Activated CD4-positive, alpha-beta T cell treated with anti-CD3 and anti-CD28 coated beads for 4 hours (primary cell): ENCODE measurements around the gene TAS2R60.
A peak's percentile ranks its signal among the peaks of the same experiment; 100 is the strongest.
"Not testable (repeated sequence)": the region's sequence is repeated elsewhere in the genome, so short reads cannot be mapped to it uniquely, and the experiment has no call there.

Source experiments
- DNase-seq, 2 donors: peaks; one replicate each; pipeline ENCODE4 v3.0.0-alpha.2; 2020

The TAS2R60 gene, protein sequence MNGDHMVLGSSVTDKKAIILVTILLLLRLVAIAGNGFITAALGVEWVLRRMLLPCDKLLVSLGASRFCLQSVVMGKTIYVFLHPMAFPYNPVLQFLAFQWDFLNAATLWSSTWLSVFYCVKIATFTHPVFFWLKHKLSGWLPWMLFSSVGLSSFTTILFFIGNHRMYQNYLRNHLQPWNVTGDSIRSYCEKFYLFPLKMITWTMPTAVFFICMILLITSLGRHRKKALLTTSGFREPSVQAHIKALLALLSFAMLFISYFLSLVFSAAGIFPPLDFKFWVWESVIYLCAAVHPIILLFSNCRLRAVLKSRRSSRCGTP

GRCh38 chr7:143443153-143443552 lies at the start of gene TAS2R60:
Gene TAS2R60 (plus strand): TSS chr7:143443453. CDS start chr7:143443453, 0 bp downstream.
- DNase-seq = no peak

DNA sequence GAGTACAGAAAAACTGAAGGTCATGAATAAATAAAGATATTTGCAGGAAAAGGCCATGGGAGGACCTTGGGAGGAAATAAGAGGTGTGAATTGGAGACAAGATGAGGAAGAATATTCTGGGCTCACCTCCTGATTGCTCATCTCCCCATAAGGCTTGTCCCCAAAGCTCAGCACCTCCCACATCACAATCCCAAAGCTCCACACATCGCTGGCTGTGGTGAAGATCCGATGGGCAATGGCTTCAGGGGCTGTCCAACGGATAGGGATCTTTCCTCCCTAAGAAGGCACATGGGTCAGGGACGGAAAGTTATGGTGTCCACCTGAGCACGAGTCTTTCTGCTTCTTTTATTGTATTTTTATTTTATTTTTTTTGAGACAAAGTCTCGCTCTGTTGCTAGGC lies 49.2 kb upstream of the TAS2R60 start:
- no peak for DNase-seq

GRCh38 chr7:143394777-143395176 lies 48.5 kb upstream of the TAS2R60 start:
- DNase-seq = no peak

- no peak for DNase-seq
These were observed 47.8 kb upstream of the TAS2R60 start for GRCh38 chr7:143395187-143396149.

DNA sequence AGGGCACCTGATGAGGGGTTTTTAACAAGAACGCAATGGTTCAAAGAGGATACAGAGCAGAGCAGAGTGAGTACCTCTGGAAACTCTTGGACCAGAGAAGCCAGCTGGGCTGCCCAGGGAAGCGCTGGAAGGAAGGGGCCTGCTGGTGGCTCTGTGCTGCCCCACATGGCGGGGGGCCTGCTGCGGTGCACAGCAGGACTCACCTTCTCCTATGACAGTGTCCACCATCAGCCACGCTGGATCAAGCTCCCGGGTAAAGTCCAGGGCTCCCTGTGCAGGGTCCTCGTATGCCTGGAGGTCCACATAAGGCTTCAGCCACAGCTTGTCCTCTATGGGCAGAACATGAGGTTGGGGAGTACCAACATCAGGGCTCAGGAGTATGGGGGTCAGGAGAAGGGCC lies 47.1 kb upstream of the TAS2R60 start:
- no peak for DNase-seq

- DNase-seq = no peak
These were observed 46.4 kb upstream of the TAS2R60 start for GRCh38 chr7:143396625-143397556.

GRCh38 chr7:143397710-143398530 lies 45.3 kb upstream of the TAS2R60 start:
- DNase-seq = no peak

- DNase-seq = no peak
These were observed 44.6 kb upstream of the TAS2R60 start for GRCh38 chr7:143398616-143399015.

DNA sequence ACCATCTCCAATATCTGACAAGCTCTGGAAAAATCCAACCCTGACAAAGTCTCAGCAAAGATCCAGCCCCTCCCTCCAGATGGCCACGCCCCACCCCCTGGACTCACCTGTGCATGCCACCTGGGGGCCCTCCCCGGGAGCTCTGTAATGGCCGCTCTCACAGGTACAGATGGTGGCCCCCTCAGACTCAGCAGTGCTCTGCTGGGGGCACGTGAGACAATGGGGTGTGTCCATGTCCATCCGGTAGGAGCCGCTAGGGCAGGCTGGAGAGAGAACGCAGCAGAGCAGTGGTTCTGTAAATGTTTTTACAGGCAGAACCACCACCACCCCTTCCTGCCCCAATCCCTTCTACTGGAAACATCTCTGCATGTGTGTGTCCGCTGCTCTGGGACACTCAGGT lies 44.1 kb upstream of the TAS2R60 start:
- no peak for DNase-seq

- no peak for DNase-seq
These were observed 43.6 kb upstream of the TAS2R60 start for GRCh38 chr7:143399642-143400041.

GRCh38 chr7:143401265-143401664 lies 42.0 kb upstream of the TAS2R60 start:
- no peak for DNase-seq

DNA sequence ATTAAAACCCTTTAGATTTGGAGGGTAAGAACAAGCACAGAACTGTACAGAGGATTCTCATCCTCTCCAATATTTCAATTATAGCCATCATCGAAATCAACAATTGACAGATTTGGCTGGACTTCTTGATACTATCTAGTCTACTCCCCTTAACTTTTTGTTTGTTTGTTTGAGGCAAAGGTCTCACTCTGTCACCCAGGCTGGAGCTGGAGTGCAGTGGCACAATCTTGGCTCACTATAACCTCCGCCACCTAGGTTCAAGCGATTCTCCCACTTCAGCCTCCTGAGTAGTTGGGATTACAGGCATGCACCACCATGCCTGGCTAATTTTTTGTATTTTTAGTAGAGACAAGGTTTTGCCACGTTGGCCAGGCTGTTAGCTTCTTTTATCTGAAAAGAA lies 41.0 kb upstream of the TAS2R60 start:
- not testable (repeated sequence) for DNase-seq

DNA sequence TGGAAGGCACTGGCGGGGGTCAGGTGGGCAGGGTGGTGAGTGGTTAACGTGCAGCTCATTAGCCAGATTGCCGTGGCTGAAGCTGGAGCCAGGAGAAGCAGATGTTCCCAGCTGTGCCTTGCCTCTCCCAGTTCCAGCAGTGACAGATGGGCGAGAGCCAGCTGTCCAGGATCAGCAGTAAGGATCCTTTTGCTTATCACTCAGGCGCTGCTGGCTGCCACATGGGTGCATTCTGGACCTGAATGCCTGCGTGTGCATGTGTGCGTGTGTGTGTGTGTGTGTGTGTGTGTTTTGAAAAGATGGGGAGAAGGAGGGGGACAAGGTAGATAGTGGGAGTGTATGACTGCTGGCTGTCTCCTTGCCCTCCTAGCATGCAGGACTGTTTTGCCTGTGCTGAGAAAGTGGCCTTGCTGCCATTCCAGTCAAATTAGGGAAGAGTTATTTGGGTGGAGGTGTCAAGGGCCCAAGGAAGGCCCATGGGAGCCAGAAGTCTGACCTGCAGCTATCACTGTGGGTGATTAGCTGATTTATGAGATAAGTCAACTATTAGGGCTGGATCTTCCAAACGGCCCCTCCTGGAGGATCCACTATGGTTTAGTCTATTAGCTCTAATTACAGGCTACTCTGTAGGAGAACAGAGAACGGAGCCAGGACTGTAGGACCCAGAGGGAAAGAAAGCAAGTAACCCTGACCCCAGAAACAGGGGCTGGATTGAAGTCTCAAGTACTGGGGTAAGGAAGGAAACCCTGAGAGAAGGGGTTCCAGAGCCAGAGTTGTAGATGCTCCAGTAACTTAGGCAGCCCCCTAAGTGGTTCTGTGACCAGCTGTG lies 37.9 kb upstream of the TAS2R60 start:
- DNase-seq = no peak

- DNase-seq = no peak
These were observed 37.3 kb upstream of the TAS2R60 start for GRCh38 chr7:143406002-143406357.

GRCh38 chr7:143407287-143408251 lies 35.7 kb upstream of the TAS2R60 start:
- peak in 1 of 2 donors; percentile 23 for DNase-seq

DNA sequence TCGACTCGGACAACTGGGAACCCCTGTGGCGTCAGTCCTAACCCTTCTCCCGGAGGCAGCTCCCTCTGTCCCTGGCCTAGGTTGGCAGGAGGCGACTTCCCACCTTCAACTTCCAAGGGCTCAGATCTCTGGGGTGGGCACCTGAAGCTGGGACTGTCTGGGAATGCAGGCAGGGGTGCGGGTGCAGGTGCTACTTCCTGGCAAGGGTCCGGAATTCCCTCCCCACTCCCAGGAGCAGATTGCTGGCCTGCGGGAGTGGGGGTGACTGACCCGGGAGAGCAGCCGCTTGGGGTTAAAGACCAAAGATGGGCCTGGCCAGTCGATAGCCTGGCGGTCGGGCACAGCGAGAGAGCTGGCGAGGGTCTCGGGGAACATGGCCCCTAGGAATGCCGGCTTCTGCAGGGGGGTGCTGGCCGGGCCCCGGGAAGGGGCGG lies 35.0 kb upstream of the TAS2R60 start:
- DNase-seq = no peak

- DNase-seq = peak; percentile 63 to 65
These were observed 34.3 kb upstream of the TAS2R60 start, which contains the start of gene EPHA1 for GRCh38 chr7:143408686-143409561. Gene EPHA1 (minus strand): TSS chr7:143408856. CDS start chr7:143408805, 51 bp downstream.

- no peak for DNase-seq
These were observed 32.7 kb upstream of the TAS2R60 start for GRCh38 chr7:143410521-143411004.
